ENCODE results near the gene DHX35.
"Not testable (repeated sequence)": the region's sequence is repeated elsewhere in the genome, so short reads cannot be mapped to it uniquely, and the experiment has no call there.

Gene DHX35

GRCh38 chr20:38979434-38979833 is 17.3 kb downstream of the DHX35 start:
- DNase-seq (ENCODE audit: low read depth) = no peak

- no peak for DNase-seq (ENCODE audit: low read depth)
These were observed 17.7 kb downstream of the DHX35 start for GRCh38 chr20:38979842-38980241.

- no peak for DNase-seq (ENCODE audit: low read depth)
These were observed 20.1 kb downstream of the DHX35 start for GRCh38 chr20:38982291-38982690.

- DNase-seq (ENCODE audit: low read depth) = no peak
These were observed 22.9 kb downstream of the DHX35 start for GRCh38 chr20:38985060-38985459.

GRCh38 chr20:38985603-38986170 is 23.5 kb downstream of the DHX35 start:
- no peak for DNase-seq (ENCODE audit: low read depth)

GRCh38 chr20:38986663-38987062 is 24.5 kb downstream of the DHX35 start:
- DNase-seq (ENCODE audit: low read depth) = no peak

GRCh38 chr20:38987777-38988176 is 25.6 kb downstream of the DHX35 start:
- no peak for DNase-seq (ENCODE audit: low read depth)

- no peak for DNase-seq (ENCODE audit: low read depth)
These were observed 28.6 kb downstream of the DHX35 start for GRCh38 chr20:38990728-38991127.

- DNase-seq (ENCODE audit: low read depth) = no peak
These were observed 29.9 kb downstream of the DHX35 start for GRCh38 chr20:38991814-38992704.

- no peak for DNase-seq (ENCODE audit: low read depth)
These were observed 33.4 kb downstream of the DHX35 start for GRCh38 chr20:38995536-38996044.

- not testable (repeated sequence) for DNase-seq (ENCODE audit: low read depth)
These were observed 34.7 kb downstream of the DHX35 start for GRCh38 chr20:38996866-38997265.

- peak; percentile 74 for DNase-seq (ENCODE audit: low read depth)
These were observed 35.5 kb downstream of the DHX35 start for GRCh38 chr20:38997622-38998021.

GRCh38 chr20:38999217-38999616 is 37.1 kb downstream of the DHX35 start:
- no peak for DNase-seq (ENCODE audit: low read depth)

GRCh38 chr20:38999965-39000910 is 38.1 kb downstream of the DHX35 start:
- DNase-seq (ENCODE audit: low read depth) = no peak

- DNase-seq (ENCODE audit: low read depth) = no peak
These were observed 42.4 kb downstream of the DHX35 start for GRCh38 chr20:39004508-39004907.

- DNase-seq (ENCODE audit: low read depth) = no peak
These were observed 47.2 kb downstream of the DHX35 start for GRCh38 chr20:39009348-39009747.

GRCh38 chr20:39010496-39010895 is 48.4 kb downstream of the DHX35 start:
- no peak for DNase-seq (ENCODE audit: low read depth)

GRCh38 chr20:39013662-39014109 is 51.5 kb downstream of the DHX35 start:
- DNase-seq (ENCODE audit: low read depth) = no peak

- no peak for DNase-seq (ENCODE audit: low read depth)
These were observed 53.9 kb downstream of the DHX35 start for GRCh38 chr20:39016041-39016440.

GRCh38 chr20:39016506-39016905 is 54.4 kb downstream of the DHX35 start:
- DNase-seq (ENCODE audit: low read depth) = no peak

- DNase-seq (ENCODE audit: low read depth) = no peak
These were observed 56.9 kb downstream of the DHX35 start for GRCh38 chr20:39019027-39019426.

- DNase-seq (ENCODE audit: low read depth) = peak; percentile 7
These were observed 57.7 kb downstream of the DHX35 start for GRCh38 chr20:39019805-39020325.
